GM11168 (cell line): ENCODE measurements around the gene AS3MT.
"Not testable (repeated sequence)": the region's sequence is repeated elsewhere in the genome, so short reads cannot be mapped to it uniquely, and the experiment has no call there.

ENCODE experiments used
- in situ Hi-C: fragments of 300-500 bp; cut with MboI; formaldehyde crosslinking; loops from one replicate; pipeline ENCODE4 v1.12.0; 2022; ENCODE audit warnings: low sequenced_read_pairs; ENCODE audit not compliant: unreplicated experiment

The AS3MT gene

GRCh38 chr10:102917962-102918816 is 48.9 kb downstream of the AS3MT start, which contains the start of gene CNNM2:
Gene CNNM2, plus strand, starts transcription at chr10:102918294. Its CDS starts 187 bp downstream, at chr10:102918481.
- in situ Hi-C loops: loop anchor here (25.0 kb wide), 1 partner anchor 319 kb away; the partner anchor contains the start of gene RPEL1

GRCh38 chr10:102918817-102919245 is 49.6 kb downstream of the AS3MT start:
- in situ Hi-C loops: loop anchor here (25.0 kb wide), 1 partner anchor 318 kb away; the partner anchor contains the start of gene RPEL1

- in situ Hi-C loops: loop anchor here (25.0 kb wide), 1 partner anchor 318 kb away; the partner anchor contains the start of gene RPEL1
These were observed 50.1 kb downstream of the AS3MT start for GRCh38 chr10:102919246-102919959.

- in situ Hi-C loops: loop anchor here (5.0 to 25.0 kb wide), 2 partner anchors 132 to 317 kb away; partner anchors contain the start of gene RPEL1
These were observed 50.9 kb downstream of the AS3MT start for GRCh38 chr10:102919992-102920739.

GRCh38 chr10:102923601-102924000 is 54.3 kb downstream of the AS3MT start:
- in situ Hi-C loops: loop anchor here (5.0 to 25.0 kb wide), 2 partner anchors 129 to 314 kb away; partner anchors contain the start of gene RPEL1

GRCh38 chr10:102926842-102927241 is 57.6 kb downstream of the AS3MT start:
- in situ Hi-C loops: no loop called here

GRCh38 chr10:102927311-102928010 is 58.2 kb downstream of the AS3MT start:
- in situ Hi-C loops: no loop called here

- in situ Hi-C loops: not testable (repeated sequence)
These were observed 59.2 kb downstream of the AS3MT start for GRCh38 chr10:102928442-102928841.

GRCh38 chr10:102930720-102931119 is 61.5 kb downstream of the AS3MT start:
- in situ Hi-C loops: no loop called here

GRCh38 chr10:102931643-102932042 is 62.4 kb downstream of the AS3MT start:
- in situ Hi-C loops: no loop called here

GRCh38 chr10:102935505-102935904 is 66.2 kb downstream of the AS3MT start:
- in situ Hi-C loops: no loop called here

- in situ Hi-C loops: no loop called here
These were observed 66.8 kb downstream of the AS3MT start for GRCh38 chr10:102935939-102936605.

- in situ Hi-C loops: no loop called here
These were observed 72.1 kb downstream of the AS3MT start for GRCh38 chr10:102941401-102941800.

GRCh38 chr10:102945449-102945848 is 76.2 kb downstream of the AS3MT start:
- in situ Hi-C loops: no loop called here

- in situ Hi-C loops: no loop called here
These were observed 76.7 kb downstream of the AS3MT start for GRCh38 chr10:102945962-102946361.

GRCh38 chr10:102946992-102947391 is 77.7 kb downstream of the AS3MT start:
- in situ Hi-C loops: no loop called here

GRCh38 chr10:102948176-102948575 is 78.9 kb downstream of the AS3MT start:
- in situ Hi-C loops: no loop called here

GRCh38 chr10:102948786-102949185 is 79.5 kb downstream of the AS3MT start:
- in situ Hi-C loops: no loop called here

GRCh38 chr10:102949916-102950315 is 80.6 kb downstream of the AS3MT start:
- in situ Hi-C loops: no loop called here
